ENCODE data around the gene TTI1.

Gene TTI1

GRCh38 chr20:38033330-38034107 lies at the start of gene TTI1, which contains the start of gene RPRD1B:
Gene TTI1 (minus strand): TSS chr20:38033456. CDS start chr20:38013816, 19,640 bp downstream.
Gene RPRD1B (plus strand): TSS chr20:38033746. CDS start chr20:38033948, 202 bp downstream.
- peak; percentile 87 for DNase-seq (ENCODE audit: low read depth)

GRCh38 chr20:38082894-38083293 lies 49.6 kb upstream of the TTI1 start:
- no peak for DNase-seq (ENCODE audit: low read depth)

GRCh38 chr20:38081575-38081974 lies 48.3 kb upstream of the TTI1 start:
- DNase-seq (ENCODE audit: low read depth) = no peak

- DNase-seq (ENCODE audit: low read depth) = no peak
Observed at GRCh38 chr20:38079353-38079752, 46.1 kb upstream of the TTI1 start.

- DNase-seq (ENCODE audit: low read depth) = no peak
Observed at GRCh38 chr20:38078084-38078483, 44.8 kb upstream of the TTI1 start.

GRCh38 chr20:38076548-38076947 lies 43.3 kb upstream of the TTI1 start:
- DNase-seq (ENCODE audit: low read depth) = no peak

GRCh38 chr20:38075161-38075998 lies 42.1 kb upstream of the TTI1 start:
- no peak for DNase-seq (ENCODE audit: low read depth)

- DNase-seq (ENCODE audit: low read depth) = no peak
Observed at GRCh38 chr20:38073307-38074071, 40.2 kb upstream of the TTI1 start.

- DNase-seq (ENCODE audit: low read depth) = no peak
Observed at GRCh38 chr20:38072898-38073297, 39.6 kb upstream of the TTI1 start.

GRCh38 chr20:38067717-38068365 lies 34.6 kb upstream of the TTI1 start:
- DNase-seq (ENCODE audit: low read depth) = no peak

GRCh38 chr20:38066969-38067716 lies 33.9 kb upstream of the TTI1 start:
- no peak for DNase-seq (ENCODE audit: low read depth)

GRCh38 chr20:38065764-38066375 lies 32.6 kb upstream of the TTI1 start:
- no peak for DNase-seq (ENCODE audit: low read depth)

- no peak for DNase-seq (ENCODE audit: low read depth)
Observed at GRCh38 chr20:38063911-38064530, 30.8 kb upstream of the TTI1 start.

- no peak for DNase-seq (ENCODE audit: low read depth)
Observed at GRCh38 chr20:38062890-38063289, 29.6 kb upstream of the TTI1 start.

- DNase-seq (ENCODE audit: low read depth) = no peak
Observed at GRCh38 chr20:38061109-38061508, 27.9 kb upstream of the TTI1 start.

- DNase-seq (ENCODE audit: low read depth) = no peak
Observed at GRCh38 chr20:38060536-38060935, 27.3 kb upstream of the TTI1 start.

GRCh38 chr20:38059832-38060231 lies 26.6 kb upstream of the TTI1 start:
- no peak for DNase-seq (ENCODE audit: low read depth)

- peak; percentile 57 for DNase-seq (ENCODE audit: low read depth)
Observed at GRCh38 chr20:38057351-38057972, 24.2 kb upstream of the TTI1 start.

GRCh38 chr20:38055848-38056247 lies 22.6 kb upstream of the TTI1 start:
- DNase-seq (ENCODE audit: low read depth) = no peak

- no peak for DNase-seq (ENCODE audit: low read depth)
Observed at GRCh38 chr20:38055294-38055693, 22.0 kb upstream of the TTI1 start.

Data from activated T-cell treated with anti-CD3 and anti-CD28 coated beads for 48 hours (primary cell).